ENCODE measurements around the gene TAS2R3.
"Not testable (repeated sequence)": the region's sequence is repeated elsewhere in the genome, so short reads cannot be mapped to it uniquely, and the experiment has no call there.

Gene TAS2R3

GRCh38 chr7:141752634-141753033 is 11.3 kb upstream of the TAS2R3 start:
- H3K27me3 ChIP-seq (ENCODE audit: insufficient read depth, low read depth, severe bottlenecking) = no peaks in the 10 kb centered on the region
- peak; percentile 38; the same call in 1 of the 2 replicates for TF ChIP-seq CTCF (IDR thresholded peaks at IDR 0.05; ENCODE audit: low read depth, low read length)
- H3K36me3 ChIP-seq = peaks cover 46% of the 10 kb centered on the region
- no peaks in the 10 kb centered on the region for H3K9me3 ChIP-seq (ENCODE audit: severe bottlenecking)
- H3K27ac ChIP-seq = no peak overlapping the region
- no peak overlapping the region for H3K4me3 ChIP-seq (ENCODE audit: low read depth, low read length)
- DNase-seq = no peak

- no peak overlapping the region for H3K27ac ChIP-seq
- H3K4me3 ChIP-seq (ENCODE audit: low read depth, low read length) = no peak overlapping the region
- H3K9me3 ChIP-seq (ENCODE audit: severe bottlenecking) = no peaks in the 10 kb centered on the region
- peak; percentile 16 for DNase-seq
- H3K27me3 ChIP-seq (ENCODE audit: insufficient read depth, low read depth, severe bottlenecking) = no peaks in the 10 kb centered on the region
- peak; percentile 45 for TF ChIP-seq CTCF (IDR thresholded peaks at IDR 0.05; ENCODE audit: low read depth, low read length)
- H3K36me3 ChIP-seq = peaks cover 34% of the 10 kb centered on the region
Measured at GRCh38 chr7:141754939-141755338, 9.0 kb upstream of the TAS2R3 start.

- H3K36me3 ChIP-seq; H3K9me3 ChIP-seq (ENCODE audit: severe bottlenecking); DNase-seq; H3K4me3 ChIP-seq (ENCODE audit: low read depth, low read length); H3K27ac ChIP-seq; H3K27me3 ChIP-seq (ENCODE audit: insufficient read depth, low read depth, severe bottlenecking): not testable (repeated sequence)
Measured at GRCh38 chr7:141770083-141770583, 6.2 kb downstream of the TAS2R3 start.

- Histone ChIP-seq H3K36me3 (peaks cover 10% of the 10 kb centered on the region), H3K9me3 (ENCODE audit: severe bottlenecking) (no peaks in the 10 kb centered on the region), H3K27ac (no peak within 1 kb of the TSS), H3K27me3 (ENCODE audit: insufficient read depth, low read depth, severe bottlenecking) (no peaks in the 10 kb centered on the region), H3K4me3 (ENCODE audit: low read depth, low read length) (no peak within 1 kb of the TSS)
- no peak for DNase-seq
- no peak for TF ChIP-seq CTCF (IDR thresholded peaks at IDR 0.05; ENCODE audit: low read depth, low read length)
Measured at GRCh38 chr7:141776374-141776773, 12.5 kb downstream of the TAS2R3 start, which contains the start of gene TAS2R4. Gene TAS2R4, plus strand, starts transcription at chr7:141776674. Its CDS starts 1,815 bp downstream, at chr7:141778489.

- H3K4me3 ChIP-seq (ENCODE audit: low read depth, low read length) = no peak overlapping the region
- peak; percentile 63 for TF ChIP-seq CTCF (IDR thresholded peaks at IDR 0.05; ENCODE audit: low read depth, low read length)
- H3K36me3 ChIP-seq = no peaks in the 10 kb centered on the region; the same call in 1 of the 2 replicates
Measured at GRCh38 chr7:141785706-141786552, 22.0 kb downstream of the TAS2R3 start.

GRCh38 chr7:141788296-141788695 is 24.4 kb downstream of the TAS2R3 start:
- Histone ChIP-seq H3K4me3 (ENCODE audit: low read depth, low read length) (no peak overlapping the region), H3K9me3 (ENCODE audit: severe bottlenecking) (no peaks in the 10 kb centered on the region), H3K27me3 (ENCODE audit: insufficient read depth, low read depth, severe bottlenecking) (no peaks in the 10 kb centered on the region), H3K36me3 (no peaks in the 10 kb centered on the region), H3K27ac (no peak overlapping the region)
- no peak for DNase-seq
- TF ChIP-seq CTCF (IDR thresholded peaks at IDR 0.05; ENCODE audit: low read depth, low read length) = no peak

More at GRCh38 chr7:141785706-141786552, 22.0 kb downstream of the TAS2R3 start:
- Histone ChIP-seq H3K9me3 (ENCODE audit: severe bottlenecking) (no peaks in the 10 kb centered on the region), H3K27me3 (ENCODE audit: insufficient read depth, low read depth, severe bottlenecking) (no peaks in the 10 kb centered on the region), H3K27ac (no peak overlapping the region)
- peak; percentile 38 for DNase-seq
